ENCODE results near the gene LRFN5. TPM values are rescaled to one million over a fixed set of nuclear protein-coding genes. Genes with fewer than 3 reads are reported as not detected.

LRFN5 gene
- polyA plus RNA-seq, 3 donors = not detected

- H3K9me3 Mint-ChIP-seq = peaks cover 0 to 11% (median 3%) of the 10 kb centered on the region in 7 donors
- no peak overlapping the region for H2AFZ ChIP-seq (ENCODE audit: insufficient read depth, low read depth, low read length, poor library complexity, severe bottlenecking)
- peaks cover 8 to 20% of the 10 kb centered on the region in 2 donors for H3K4me1 ChIP-seq (ENCODE audit: control insufficient read depth in 1 of 2, insufficient read depth in 2 of 2, low read length in 2 of 2)
- H3K27ac Mint-ChIP-seq = peak overlapping the region in 2 of 7 donors; percentile 65 to 73
- H3K4me3 ChIP-seq (replicated peaks in 1 of 3; ENCODE audit: low read depth in 2 of 3, low read length in 3 of 3) = peak overlapping the region in 1 of 3 experiments; percentile 29
- H3K4me1 Mint-ChIP-seq = peaks cover 15% of the 10 kb centered on the region
- H4K20me1 ChIP-seq (ENCODE audit: insufficient read depth, low read length) = no peaks in the 10 kb centered on the region
- no peak overlapping the region for H3K9ac ChIP-seq (ENCODE audit: insufficient read depth, low read length, poor library complexity, severe bottlenecking)
- no peak overlapping the region for H3K4me3 Mint-ChIP-seq
- no peaks in the 10 kb centered on the region for H3K36me3 ChIP-seq (replicated peaks in 1 of 2; ENCODE audit: control insufficient read depth in 1 of 2, insufficient read depth in 2 of 2, low read length in 2 of 2)
- DNase-seq = peak; percentile 10 to 36 (median 26)
- peaks cover 5 to 6% (median 5%) of the 10 kb centered on the region in 3 donors for H3K27me3 Mint-ChIP-seq (ENCODE audit: low read depth in 3 of 3)
- H3K27me3 ChIP-seq (ENCODE audit: control insufficient read depth in 2 of 2, insufficient read depth in 2 of 2, low read length in 2 of 2) = no peaks in the 10 kb centered on the region
- intact Hi-C loops (cut with micrococcal nuclease) = no loop called here
- no peak for TF ChIP-seq CTCF (IDR thresholded peaks at IDR 0.05)
- H3K4me2 ChIP-seq (replicated peaks; ENCODE audit: extremely low read depth, low read length, poor library complexity, severe bottlenecking) = peak overlapping the region; percentile 27
- no peak overlapping the region for H3K27ac ChIP-seq (ENCODE audit: low read depth in 1 of 2, low read length in 2 of 2)
- H3K36me3 Mint-ChIP-seq = no peaks in the 10 kb centered on the region
- WGBS (ENCODE audit: insufficient coverage) = no CpG with 5 or more reads among the region's 5 CpGs
- peaks cover 0 to 3% of the 10 kb centered on the region in 2 donors for H3K9me3 ChIP-seq (replicated peaks in 1 of 2; ENCODE audit: control insufficient read depth in 1 of 2, insufficient read depth in 1 of 2, low read length in 2 of 2)
- no peaks in the 10 kb centered on the region for H3K79me2 ChIP-seq (ENCODE audit: insufficient read depth, low read length)
These were observed 111.9 kb downstream of the LRFN5 start for GRCh38 chr14:41718477-41719166.

GRCh38 chr14:41739203-41739602 lies 132.5 kb downstream of the LRFN5 start:
- H3K27ac Mint-ChIP-seq = no peak overlapping the region
- Histone ChIP-seq H3K27ac (ENCODE audit: low read depth in 1 of 2, low read length in 2 of 2) (no peak overlapping the region), H3K4me2 (replicated peaks; ENCODE audit: extremely low read depth, low read length, poor library complexity, severe bottlenecking) (no peak overlapping the region), H3K36me3 (replicated peaks in 1 of 2; ENCODE audit: control insufficient read depth in 1 of 2, insufficient read depth in 2 of 2, low read length in 2 of 2) (no peaks in the 10 kb centered on the region), H3K4me1 (ENCODE audit: control insufficient read depth in 1 of 2, insufficient read depth in 2 of 2, low read length in 2 of 2) (no peaks in the 10 kb centered on the region), H3K79me2 (ENCODE audit: insufficient read depth, low read length) (no peaks in the 10 kb centered on the region), H3K27me3 (ENCODE audit: control insufficient read depth in 2 of 2, insufficient read depth in 2 of 2, low read length in 2 of 2) (no peaks in the 10 kb centered on the region), H2AFZ (ENCODE audit: insufficient read depth, low read depth, low read length, poor library complexity, severe bottlenecking) (no peak overlapping the region), H4K20me1 (ENCODE audit: insufficient read depth, low read length) (no peaks in the 10 kb centered on the region), H3K9me3 (replicated peaks in 1 of 2; ENCODE audit: control insufficient read depth in 1 of 2, insufficient read depth in 1 of 2, low read length in 2 of 2) (no peaks in the 10 kb centered on the region), H3K4me3 (replicated peaks in 1 of 3; ENCODE audit: low read depth in 2 of 3, low read length in 3 of 3) (no peak overlapping the region), H3K9ac (ENCODE audit: insufficient read depth, low read length, poor library complexity, severe bottlenecking) (no peak overlapping the region)
- TF ChIP-seq CTCF (IDR thresholded peaks at IDR 0.05) = no peak
- WGBS (ENCODE audit: insufficient coverage) = no CpG with 5 or more reads among the region's 1 CpG
- no peaks in the 10 kb centered on the region for H3K27me3 Mint-ChIP-seq (ENCODE audit: low read depth in 3 of 3)
- peaks cover 0 to 15% (median 7%) of the 10 kb centered on the region in 7 donors for H3K9me3 Mint-ChIP-seq
- H3K4me1 Mint-ChIP-seq = no peaks in the 10 kb centered on the region
- no peaks in the 10 kb centered on the region for H3K36me3 Mint-ChIP-seq
- intact Hi-C loops (cut with micrococcal nuclease) = no loop called here
- no peak overlapping the region for H3K4me3 Mint-ChIP-seq
- no peak for DNase-seq
